Renal cortex interstitium (tissue), 15 donors: ENCODE measurements around the gene PDIK1L. TPM values are rescaled to one million over a fixed set of nuclear protein-coding genes. Genes with fewer than 3 reads are reported as not detected.
A peak's percentile ranks its signal among the peaks of the same experiment; 100 is the strongest.

Experiments used
- DNase-seq, 11 donors: peaks; one replicate each; pipeline ENCODE4 v3.0.0-alpha.2; 2013; ENCODE audit warnings: low read depth in 9 of 11, low spot score in 4 of 11; ENCODE audit errors: extremely low read depth in 1 of 11
- long read RNA-seq, 16 experiments: transcript quantifications; one replicate each; lab custom pipeline, GENCODE V29; 2026
- polyA plus RNA-seq, 3 donors: library from polyadenylated mRNA; unstranded; fragments of 120-200 nt; gene quantifications; one replicate each; pipeline ENCODE4 v1.2.1, GENCODE V29; 2013; ENCODE audit not compliant: insufficient read length in 3 of 3

PDIK1L gene
- 10 to 100 TPM; 16.8 to 21.0 (median 17.5) TPM for polyA plus RNA-seq
- long read RNA-seq, donor 1, full-length matches to known transcripts = 4 of 4 reads
- long read RNA-seq, donor 1, partial matches to known transcripts = 0 of 4 reads
- long read RNA-seq, donor 1, other reads (novel, unspliced or antisense) = 0 of 4 reads
- long read RNA-seq, donor 2, full-length matches to known transcripts = 5 of 5 reads
- long read RNA-seq, donor 2, partial matches to known transcripts = 0 of 5 reads
- long read RNA-seq, donor 2, other reads (novel, unspliced or antisense) = 0 of 5 reads
- long read RNA-seq, donor 3, full-length matches to known transcripts = 7 of 7 reads
- long read RNA-seq, donor 3, partial matches to known transcripts = 0 of 7 reads
- long read RNA-seq, donor 3, other reads (novel, unspliced or antisense) = 0 of 7 reads
- long read RNA-seq, donor 4, partial matches to known transcripts = 0 of 4 reads
- long read RNA-seq, donor 4, other reads (novel, unspliced or antisense) = 0 of 4 reads
- long read RNA-seq, donor 5 = 0 reads
- long read RNA-seq, donor 6, full-length matches to known transcripts = 9 of 9 reads
- long read RNA-seq, donor 6, partial matches to known transcripts = 0 of 9 reads
- long read RNA-seq, donor 6, other reads (novel, unspliced or antisense) = 0 of 9 reads
- long read RNA-seq, donor 7, full-length matches to known transcripts = 9 of 9 reads
- long read RNA-seq, donor 7, partial matches to known transcripts = 0 of 9 reads
- long read RNA-seq, donor 7, other reads (novel, unspliced or antisense) = 0 of 9 reads
- long read RNA-seq, donor 8, full-length matches to known transcripts = 8 of 8 reads
- long read RNA-seq, donor 8, partial matches to known transcripts = 0 of 8 reads
- long read RNA-seq, donor 8, other reads (novel, unspliced or antisense) = 0 of 8 reads
- long read RNA-seq, donor 9, full-length matches to known transcripts = 5 of 5 reads
- long read RNA-seq, donor 9, partial matches to known transcripts = 0 of 5 reads
- long read RNA-seq, donor 9, other reads (novel, unspliced or antisense) = 0 of 5 reads
- long read RNA-seq, donor 10, full-length matches to known transcripts = 2 of 2 reads
- long read RNA-seq, donor 10, partial matches to known transcripts = 0 of 2 reads
- long read RNA-seq, donor 10, other reads (novel, unspliced or antisense) = 0 of 2 reads
- long read RNA-seq, donor 11, transcript PDIK1L-201 (3 exons, 2,566 nt) = major isoform, 5 of 5 reads
- long read RNA-seq, donor 11, partial matches to known transcripts = 0 of 5 reads
- long read RNA-seq, donor 11, other reads (novel, unspliced or antisense) = 0 of 5 reads
- long read RNA-seq, donor 12, partial matches to known transcripts = 0 of 2 reads
- long read RNA-seq, donor 12, other reads (novel, unspliced or antisense) = 0 of 2 reads
- long read RNA-seq, donor 13, full-length matches to known transcripts = 11 of 11 reads
- long read RNA-seq, donor 13, partial matches to known transcripts = 0 of 11 reads
- long read RNA-seq, donor 13, other reads (novel, unspliced or antisense) = 0 of 11 reads
- long read RNA-seq, donor 14, full-length matches to known transcripts = 3 of 3 reads
- long read RNA-seq, donor 14, partial matches to known transcripts = 0 of 3 reads
- long read RNA-seq, donor 14, other reads (novel, unspliced or antisense) = 0 of 3 reads
- long read RNA-seq, donor 15, full-length matches to known transcripts = 6 of 6 reads
- long read RNA-seq, donor 15, partial matches to known transcripts = 0 of 6 reads
- long read RNA-seq, donor 15, other reads (novel, unspliced or antisense) = 0 of 6 reads
- long read RNA-seq, donor 16, full-length matches to known transcripts = 9 of 9 reads
- long read RNA-seq, donor 16, partial matches to known transcripts = 0 of 9 reads
- long read RNA-seq, donor 16, other reads (novel, unspliced or antisense) = 0 of 9 reads

DNA sequence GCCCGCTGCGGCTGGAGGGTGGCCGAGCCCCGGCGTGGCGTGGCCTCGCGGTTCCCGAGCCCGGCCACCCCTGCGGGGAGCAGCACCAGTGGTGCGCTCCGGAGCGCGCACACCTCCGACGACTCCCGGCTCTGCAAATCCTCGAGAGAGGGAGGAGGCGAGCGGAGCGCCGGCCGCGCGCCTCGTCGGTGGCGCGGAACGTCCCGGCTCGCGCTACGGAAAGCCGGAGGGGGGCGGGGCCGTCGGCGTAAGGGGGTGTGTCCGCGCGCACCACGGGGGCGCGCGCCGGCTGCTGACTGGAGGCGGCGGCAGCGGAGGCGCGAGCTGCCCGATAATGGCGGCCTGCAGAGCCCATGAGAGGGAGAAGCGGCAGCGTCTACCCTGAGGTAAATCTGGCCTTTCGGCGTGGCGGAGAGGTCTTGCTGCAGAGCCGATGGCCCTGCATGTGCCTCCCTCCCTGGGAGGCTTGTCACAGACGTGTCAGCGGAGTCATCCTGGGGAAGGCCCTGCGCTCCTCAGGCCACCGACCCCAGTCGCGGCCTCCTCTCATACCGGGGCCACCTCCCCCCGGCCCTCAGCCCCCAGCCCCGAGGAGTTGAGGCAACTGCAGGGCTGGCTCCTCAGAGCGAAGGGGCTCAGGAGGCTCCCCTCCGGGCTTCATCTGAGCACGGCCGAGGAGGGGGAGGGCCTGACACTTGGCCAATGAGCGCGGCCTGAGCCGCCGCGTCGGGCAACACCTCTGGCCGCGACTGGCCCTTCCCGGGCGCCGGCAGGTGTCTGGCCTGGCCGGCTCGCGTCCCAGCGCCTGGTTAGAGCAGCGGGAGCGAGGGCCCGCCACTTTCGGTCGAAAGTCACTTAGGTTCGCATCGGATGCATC, at the start of gene PDIK1L:
TSS of gene PDIK1L (plus strand) at position 295 of the 877 bp plus-strand sequence. CDS start 2,485 bp downstream, outside the sequence.
- peak; percentile 84 to 96 (median 94) for DNase-seq

DNA sequence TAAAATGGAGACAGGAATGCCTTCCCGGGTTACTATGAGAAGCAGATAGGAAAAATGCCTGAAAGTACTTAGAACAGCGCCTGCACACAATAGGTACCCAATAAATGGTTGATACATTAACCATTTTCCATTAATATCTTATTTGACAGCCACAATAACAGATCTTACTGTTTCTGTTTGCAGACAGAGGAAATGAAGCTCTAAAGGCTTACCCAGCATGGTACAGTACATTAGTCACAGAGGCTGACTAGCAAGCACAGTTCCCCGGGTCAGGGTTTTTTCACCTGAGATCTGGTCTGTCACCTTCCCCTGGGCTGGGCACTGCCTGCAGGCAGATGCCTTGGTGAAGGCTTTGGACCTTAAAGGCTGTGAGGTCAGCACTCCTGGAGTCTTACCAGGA, 47.1 kb upstream of the PDIK1L start:
- no peak for DNase-seq

DNA sequence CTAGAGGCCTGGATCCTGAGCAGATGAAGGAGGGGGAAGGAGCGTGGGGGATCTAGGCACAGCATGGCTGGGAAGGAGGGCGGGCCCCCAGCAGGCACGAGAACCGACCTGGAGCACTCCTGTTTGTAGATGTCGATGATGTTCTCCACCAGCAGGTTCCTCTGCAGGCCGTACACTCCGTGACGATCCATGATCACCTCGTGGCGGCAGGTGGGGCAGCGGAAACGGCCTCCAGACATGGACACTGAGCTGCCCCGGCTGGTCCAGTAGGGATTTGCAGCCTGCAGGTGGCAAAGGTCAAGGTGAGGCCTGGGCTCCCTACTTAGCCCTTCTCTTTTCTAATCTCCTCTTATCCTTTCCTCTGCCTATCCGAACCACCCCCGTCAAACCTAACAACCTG, 45.5 kb upstream of the PDIK1L start:
- DNase-seq = no peak

DNA sequence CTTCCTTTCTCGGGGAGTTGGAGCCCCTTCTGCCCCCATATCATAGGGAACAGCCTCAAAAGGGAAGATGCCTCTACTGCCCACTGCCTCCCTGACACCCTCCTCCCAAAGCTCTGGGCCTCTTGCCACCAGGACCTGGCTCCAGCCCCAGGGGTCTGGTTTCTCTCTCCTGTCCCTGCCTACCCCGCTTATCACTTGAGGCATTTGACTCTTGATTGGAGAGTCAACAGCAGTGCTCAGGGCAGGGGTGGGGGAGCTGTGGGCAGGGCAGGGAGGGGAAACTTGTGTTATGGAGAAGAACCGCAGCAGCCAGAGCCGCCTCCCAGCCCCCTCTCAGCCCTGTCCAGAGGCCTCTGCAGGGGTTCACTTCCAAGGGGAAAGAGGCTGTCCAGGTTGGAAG, 44.8 kb upstream of the PDIK1L start:
- DNase-seq = no peak

DNA sequence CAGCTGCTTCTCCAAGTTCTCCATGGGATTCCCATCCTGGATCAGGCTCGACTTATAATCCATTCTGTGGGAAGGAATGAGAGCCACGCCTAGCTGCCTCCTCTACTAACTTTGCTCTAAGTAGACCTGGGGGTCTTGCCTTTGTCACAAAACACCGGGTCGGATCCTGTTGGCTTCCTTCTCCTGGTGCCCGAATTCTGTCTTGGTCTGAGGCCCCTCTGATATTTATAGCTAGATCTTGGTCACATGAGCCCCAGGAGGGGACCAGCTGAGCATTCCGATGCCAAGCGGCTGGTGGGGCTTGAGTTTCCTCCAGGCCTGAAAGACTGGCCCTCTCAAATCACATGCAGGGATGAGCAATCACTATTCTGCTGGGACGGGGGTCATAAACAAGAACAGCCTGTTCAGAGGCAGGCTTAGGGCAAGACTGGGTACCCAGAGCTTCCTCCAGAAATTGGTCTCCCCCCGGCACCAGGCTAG, 44.2 kb upstream of the PDIK1L start, which contains the start of gene TRIM63:
TSS of gene TRIM63 (minus strand) at position 199 of the 480 bp plus-strand sequence. CDS start at position 63, 136 bp downstream.
- peak in 2 of 11 donors; percentile 40 to 43 for DNase-seq

DNA sequence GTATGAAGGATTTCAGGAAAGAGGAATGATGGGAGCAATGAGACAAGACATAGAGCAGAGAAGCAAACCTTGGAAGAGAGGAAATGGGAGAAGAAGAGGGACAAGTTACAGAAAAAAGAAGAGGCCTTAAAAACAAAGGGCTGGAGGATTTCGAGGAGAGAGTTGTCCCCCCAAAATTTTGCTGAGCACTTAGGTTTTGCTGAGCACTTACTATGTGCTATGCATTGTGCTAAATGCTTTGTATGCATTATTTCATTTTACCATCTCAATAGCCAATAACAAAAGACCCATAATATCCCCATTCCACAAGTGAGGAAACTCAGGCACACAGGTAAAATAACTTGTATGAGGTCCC, 41.7 kb upstream of the PDIK1L start:
- no peak for DNase-seq

DNA sequence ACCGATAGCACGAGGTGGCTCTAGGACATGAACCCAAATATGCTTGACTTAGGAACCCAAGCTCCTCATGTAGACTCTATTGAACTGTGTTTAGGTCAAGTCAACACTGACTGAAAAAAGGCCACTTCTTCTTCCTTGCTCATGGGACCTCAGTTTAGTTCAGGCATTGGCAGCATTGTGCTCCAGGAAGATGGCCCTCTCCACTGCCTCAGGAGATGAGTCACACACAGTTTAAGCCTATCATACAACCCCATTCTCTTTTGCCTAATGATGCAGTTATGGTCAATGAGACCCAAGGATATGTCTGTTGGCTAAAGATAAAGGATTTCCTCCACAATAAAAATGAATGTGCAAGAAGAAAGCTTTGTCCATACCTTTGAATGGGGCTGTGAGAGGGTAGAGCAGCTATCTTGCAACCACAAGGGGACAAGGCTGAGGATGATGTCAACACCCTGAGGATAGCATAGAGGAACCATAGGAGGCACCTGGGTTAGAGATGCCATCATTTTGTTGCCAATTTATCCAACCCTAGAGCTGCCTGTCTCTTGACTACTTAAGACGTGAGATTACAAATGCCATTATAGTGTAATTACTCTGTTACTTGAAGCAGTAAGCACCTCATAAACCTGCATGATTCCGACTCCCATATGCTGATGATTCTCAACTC, 41.2 kb upstream of the PDIK1L start:
- DNase-seq = no peak

DNA sequence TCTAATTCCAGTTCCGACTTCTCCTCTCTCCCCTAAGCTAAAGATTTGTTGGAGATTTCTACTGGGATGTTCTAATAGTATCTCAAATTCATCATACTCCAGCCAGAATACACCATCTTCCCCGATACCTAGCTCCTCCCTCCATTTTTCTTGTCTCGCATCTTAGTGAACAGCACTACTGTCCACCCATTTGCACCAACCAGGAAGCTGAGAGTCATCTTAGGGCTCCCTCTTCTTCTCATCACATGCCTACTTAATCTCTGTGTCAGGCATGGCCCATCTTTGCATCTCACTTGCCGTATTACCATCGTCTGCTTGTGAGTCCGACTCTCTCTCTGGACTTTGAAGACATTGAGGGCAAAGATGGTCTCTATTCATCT, 40.7 kb upstream of the PDIK1L start:
- no peak for DNase-seq

DNA sequence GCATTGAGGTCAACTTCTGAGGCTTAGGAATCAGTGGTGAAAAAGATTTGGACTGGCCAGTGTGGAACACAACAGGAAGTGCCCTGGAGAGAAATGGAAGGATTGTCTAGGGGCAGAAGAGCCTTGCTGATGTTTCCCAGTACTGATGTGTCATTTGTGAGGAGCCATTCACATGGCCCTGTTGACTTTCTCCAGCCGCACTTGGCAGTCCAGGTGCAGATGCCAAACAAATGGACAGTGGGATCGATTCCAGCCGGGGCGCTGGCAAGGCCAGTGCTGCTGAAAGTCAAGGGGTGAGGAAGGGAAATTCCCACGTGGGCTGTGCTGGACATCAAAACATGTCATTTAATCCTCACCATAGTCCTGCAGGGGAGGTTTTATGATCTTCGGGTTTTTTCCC, 39.3 kb upstream of the PDIK1L start:
- no peak for DNase-seq

DNA sequence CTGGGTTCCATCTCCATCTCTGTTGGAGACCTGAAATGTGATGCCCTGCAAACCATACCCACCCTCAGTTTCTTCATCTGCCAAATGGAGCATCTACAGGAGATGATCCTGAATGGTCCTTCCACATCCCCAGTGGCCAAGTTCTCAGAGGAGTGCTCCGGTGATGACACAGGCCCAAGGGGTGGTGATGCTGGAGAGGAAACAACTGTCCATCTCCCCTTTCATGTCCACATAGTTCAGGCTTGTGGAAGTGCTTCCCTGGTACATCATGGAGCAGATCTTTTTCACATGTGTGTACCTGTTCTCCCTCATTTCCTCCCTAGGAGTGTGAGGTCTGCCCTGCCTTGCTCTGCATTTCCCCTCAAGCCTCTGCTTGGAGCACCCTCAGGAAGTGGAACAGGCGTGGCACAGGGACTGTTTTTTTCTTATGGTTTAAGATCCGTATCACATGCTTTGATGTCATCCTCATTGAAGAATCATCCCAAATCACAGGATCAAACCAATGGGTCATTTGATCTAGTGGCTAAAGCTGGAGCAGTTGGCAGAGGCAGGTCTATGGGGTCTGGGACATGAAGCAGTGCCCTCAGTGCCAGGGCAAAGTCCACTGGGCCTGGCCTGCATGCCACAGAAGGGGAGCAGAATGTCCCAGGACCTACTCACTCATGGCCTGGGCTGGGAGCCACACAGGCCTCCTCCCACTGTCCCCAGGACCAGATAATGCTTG, 36.0 kb upstream of the PDIK1L start:
- DNase-seq = no peak

DNA sequence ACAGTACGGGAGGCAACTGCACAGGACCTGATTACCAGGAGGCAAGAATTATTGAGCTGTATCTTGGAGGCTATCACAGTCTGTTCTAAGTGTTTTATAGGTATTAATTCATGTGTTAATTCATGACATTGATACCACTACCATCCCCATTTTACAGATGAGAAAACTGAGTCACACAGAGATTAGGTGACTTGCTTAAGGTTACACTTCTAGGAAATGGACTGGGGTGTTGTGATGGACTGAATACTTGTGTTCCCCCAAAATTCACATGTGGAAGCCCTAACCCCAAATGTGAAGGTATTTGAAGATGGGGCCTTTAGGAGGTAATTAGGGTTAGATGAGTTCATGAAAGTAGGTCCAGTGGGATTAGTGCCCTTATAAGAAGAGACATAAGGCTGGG, 34.1 kb upstream of the PDIK1L start:
- DNase-seq = no peak

DNA sequence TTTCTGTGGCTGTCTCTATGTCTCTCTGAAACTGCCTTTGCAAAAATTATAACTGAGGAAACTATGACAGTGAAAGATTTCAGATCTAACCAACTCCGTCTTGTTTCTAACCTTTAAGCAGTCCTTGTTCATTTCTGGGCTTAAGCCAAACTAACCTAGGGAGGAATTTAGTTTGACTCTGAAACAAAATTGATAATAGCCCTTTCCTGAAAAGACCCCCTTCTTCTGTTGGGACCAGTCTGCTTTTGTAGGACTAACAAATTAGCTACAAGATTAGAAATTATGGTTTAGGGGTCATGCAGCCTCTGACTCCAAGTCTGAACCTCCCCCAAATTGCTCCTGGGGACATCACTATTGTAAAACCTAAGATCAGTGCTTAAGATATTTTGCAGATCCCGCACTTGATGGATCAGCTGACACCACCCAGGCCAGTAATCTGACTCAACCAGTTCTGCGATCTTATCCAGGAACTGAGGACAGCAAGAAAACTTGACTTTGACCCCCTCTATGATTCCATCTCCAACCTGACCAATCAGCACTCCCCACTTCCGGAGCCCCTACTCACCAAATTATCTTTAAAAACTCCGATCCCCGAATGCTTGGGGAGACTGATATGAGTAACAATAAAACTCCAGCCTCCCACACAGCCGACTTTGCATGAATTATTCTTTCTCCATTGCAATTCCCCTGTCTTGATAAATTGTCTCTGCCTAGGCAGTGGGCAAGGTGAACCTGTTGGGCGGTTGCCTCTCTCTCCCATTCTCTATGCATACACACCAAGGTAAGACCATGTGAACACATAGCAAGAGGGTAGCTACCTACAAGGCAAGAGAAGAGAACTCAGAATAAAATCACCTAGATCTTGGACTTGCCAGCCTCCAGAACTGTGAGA, 33.1 kb upstream of the PDIK1L start:
- DNase-seq = no peak

DNA sequence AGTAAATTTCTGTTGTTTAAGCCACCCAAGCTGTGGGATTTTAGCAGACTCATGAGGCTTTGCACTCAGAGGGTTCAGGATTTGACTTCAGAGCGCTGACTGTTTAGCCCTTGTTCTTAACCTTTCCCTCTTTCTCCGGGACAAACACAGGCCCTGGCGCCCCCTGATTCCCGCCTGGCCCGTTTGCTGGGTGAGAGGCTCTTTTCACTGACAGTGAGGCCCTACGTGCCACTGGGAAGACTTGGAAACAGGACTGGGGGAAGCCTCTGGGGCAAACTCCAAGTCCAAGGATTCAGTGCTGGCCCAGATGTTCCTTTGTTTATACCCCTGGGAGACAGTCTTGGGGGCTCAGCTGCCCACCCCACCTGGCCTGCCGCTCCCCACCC, 32.5 kb upstream of the PDIK1L start:
- DNase-seq = no peak

DNA sequence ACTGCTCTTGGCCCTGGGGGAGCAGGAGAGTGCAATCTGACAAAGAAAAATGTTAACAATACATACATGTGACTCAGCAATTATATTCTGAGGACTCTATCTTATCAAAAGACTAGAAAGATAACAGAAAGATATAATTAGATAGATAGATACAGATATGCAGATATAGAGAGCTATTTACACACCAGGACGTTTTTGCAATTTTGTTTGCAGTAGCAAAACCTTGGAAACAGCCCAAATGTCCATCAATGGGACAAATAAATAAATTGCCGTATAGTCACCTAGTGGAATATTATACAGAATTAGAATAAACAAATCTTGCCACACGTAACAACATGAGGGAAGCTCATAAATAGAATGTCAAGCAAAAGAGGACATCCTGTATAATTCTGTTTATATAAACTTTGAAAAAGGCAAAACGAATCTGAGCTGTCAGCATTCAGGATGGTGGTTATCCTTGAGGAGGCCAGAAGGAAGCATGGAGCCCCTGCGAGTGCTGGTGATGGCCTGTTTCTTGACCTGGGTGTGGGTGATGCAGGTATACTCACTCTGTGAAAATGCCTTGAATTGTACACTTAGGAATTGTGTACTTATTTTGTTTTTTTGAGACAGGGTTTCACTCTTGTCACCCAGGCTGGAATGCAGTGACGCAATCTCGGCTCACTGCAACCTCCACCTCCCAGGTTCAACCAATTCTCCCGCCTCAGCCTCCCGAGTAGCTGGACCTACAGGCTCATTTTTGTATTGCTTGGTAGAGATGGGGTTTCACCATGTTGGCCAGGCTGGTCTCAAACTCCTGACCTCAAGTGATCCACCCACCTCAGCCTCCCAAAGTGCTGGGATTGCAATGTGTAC, 31.4 kb upstream of the PDIK1L start:
- DNase-seq = no peak
